Subcutaneous adipose tissue (tissue), 4 donors: ENCODE data around the gene CCDC88A. TPM values are rescaled to one million over a fixed set of nuclear protein-coding genes. Genes with fewer than 3 reads are reported as not detected.

Source experiments
- total RNA-seq, 4 donors: library from RNA; depleted of rRNA; stranded (reverse); fragments of >200 nt; gene quantifications; one replicate each; pipeline ENCODE4 v1.1.0, GENCODE V29; 2016
- TF ChIP-seq, protein P1 (sequence below): fragments of 450-650 bp; IDR thresholded peaks from one replicate; pipeline ENCODE4 v1.5.1; 2016; ENCODE audit warnings: low read depth, mild to moderate bottlenecking, control low read depth, antibody characterized with exemption, moderate library complexity

The CCDC88A gene
- total RNA-seq, 4 donors from 2014 or later = 55.2 to 269 (median 76.6) TPM

DNA sequence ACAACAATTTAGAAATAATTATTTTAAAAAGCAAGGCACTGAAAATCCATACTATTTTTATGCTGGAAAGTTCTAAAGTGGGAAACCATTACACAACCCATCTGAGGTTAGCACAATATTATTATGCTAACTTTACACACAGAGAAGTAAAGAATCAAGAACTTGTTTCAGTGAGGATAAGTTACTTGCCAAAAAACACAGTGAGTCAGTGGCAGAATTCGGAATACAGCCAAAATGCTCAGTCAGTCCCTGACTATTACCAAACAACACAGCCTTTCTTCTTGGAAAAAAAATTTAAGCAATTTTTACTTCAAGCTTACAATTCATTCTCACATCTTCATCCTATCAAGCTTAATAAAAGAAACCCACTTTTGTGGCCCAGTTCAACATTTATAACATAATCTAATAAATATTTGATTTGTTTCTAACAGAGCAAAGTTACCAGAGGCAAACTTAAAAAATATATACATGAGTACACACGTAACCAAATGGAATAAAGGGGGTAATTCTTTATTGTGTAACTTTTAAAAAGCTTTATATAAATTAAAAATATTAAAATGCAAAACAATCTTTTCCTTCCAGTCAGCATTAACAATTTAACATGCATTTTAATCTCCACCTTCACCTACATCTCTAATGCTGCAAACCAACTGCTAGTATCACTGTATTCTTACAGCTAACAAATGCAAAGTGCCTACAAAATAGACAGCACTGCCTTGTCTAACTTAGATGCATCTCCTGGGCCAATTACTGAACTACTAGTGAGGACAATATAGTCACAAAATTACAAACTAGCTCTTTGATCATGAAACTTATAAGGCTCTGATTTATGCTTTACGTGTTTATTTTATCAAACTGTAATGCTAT lies 55.2 kb downstream of the CCDC88A start:
- TF ChIP-seq, protein P1, sequence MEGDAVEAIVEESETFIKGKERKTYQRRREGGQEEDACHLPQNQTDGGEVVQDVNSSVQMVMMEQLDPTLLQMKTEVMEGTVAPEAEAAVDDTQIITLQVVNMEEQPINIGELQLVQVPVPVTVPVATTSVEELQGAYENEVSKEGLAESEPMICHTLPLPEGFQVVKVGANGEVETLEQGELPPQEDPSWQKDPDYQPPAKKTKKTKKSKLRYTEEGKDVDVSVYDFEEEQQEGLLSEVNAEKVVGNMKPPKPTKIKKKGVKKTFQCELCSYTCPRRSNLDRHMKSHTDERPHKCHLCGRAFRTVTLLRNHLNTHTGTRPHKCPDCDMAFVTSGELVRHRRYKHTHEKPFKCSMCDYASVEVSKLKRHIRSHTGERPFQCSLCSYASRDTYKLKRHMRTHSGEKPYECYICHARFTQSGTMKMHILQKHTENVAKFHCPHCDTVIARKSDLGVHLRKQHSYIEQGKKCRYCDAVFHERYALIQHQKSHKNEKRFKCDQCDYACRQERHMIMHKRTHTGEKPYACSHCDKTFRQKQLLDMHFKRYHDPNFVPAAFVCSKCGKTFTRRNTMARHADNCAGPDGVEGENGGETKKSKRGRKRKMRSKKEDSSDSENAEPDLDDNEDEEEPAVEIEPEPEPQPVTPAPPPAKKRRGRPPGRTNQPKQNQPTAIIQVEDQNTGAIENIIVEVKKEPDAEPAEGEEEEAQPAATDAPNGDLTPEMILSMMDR = no peak

DNA sequence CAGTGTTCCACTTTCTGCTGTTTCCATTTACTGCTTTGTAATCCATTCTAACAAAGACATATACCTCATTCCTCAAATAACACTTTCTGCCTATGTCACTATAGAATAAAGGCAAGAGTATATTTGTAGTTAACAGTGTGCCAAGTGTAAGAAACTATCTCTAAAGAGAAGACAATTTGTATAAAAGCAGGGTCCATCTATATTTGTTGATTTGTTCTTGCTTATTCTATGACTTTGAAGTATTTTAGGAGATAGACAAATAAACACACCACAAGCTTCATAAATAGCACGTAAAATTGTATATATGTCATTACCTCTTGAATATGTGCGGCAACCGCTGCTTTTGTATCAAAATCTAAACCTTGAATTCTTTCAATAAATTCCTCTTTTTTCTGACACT lies 56.0 kb downstream of the CCDC88A start:
- TF ChIP-seq, protein P1 = no peak

DNA sequence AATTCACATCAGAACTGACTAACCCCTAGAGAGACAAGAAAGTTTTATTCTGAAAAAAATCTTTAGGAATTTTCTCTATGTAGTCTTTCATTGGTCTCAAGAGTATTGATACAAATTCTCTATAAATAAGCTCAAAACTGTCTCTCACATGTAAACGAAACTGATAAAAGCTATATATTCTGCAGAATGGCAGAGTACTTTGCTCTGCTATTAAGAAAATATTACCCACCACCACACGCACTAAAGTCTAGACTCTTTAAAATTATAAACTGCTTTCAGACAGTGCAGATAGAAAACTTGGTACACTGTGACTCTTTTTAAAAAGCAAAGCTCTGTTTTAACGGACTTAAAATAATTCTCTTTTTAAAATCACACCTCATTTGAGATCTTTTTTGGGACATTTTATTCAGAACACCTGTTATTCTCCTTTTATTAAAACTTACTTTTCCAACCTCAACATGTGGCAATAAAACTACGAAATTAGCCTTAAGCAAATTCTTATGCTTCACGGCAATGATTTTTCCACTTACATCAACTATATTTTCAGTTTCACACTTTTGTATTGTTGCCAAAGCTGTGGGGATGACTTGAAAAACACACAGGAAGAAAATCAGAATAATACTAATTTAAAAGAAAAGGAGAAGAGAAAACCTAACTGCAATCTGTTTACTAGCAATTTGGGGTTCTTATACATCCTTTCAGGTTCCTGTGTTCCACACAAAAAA lies 58.0 kb downstream of the CCDC88A start:
- TF ChIP-seq, protein P1 = no peak

DNA sequence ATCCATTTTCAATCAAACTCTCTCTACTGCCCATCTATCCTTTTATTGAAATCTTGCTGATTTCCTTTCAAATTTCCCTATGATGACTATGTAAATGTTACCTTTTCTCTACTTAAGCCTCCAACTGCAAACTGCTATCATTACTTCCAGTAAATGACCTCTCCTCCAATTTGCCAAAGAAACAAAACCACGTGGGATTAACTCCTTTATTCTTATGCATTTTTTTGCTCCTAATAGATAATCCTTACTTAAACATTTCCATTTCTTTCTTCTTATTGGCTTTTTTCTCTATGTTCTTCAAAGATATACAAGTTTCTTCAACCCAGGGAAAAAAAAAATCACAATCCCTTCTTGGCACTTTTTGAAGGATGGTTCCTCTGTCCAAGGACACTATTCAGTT lies 61.2 kb downstream of the CCDC88A start:
- TF ChIP-seq, protein P1 = no peak

DNA sequence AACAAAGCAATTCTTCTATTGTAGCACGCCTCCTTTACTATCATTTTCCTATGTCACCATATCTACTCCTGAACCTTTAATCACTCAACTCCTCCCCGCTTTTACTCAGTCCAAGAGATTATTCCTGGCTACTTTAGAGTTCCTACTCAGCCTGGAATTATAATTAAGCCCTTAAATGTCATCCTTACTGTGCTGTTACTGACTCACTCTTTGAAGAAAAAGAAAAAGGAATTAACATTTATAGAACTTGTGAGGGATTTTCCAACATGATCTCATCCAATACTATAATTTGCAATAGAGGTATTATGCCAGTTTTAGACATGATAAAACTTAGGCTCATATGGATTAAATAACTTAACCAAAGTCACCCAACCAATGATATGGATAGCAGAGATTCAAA lies 61.7 kb downstream of the CCDC88A start:
- TF ChIP-seq, protein P1 = no peak

DNA sequence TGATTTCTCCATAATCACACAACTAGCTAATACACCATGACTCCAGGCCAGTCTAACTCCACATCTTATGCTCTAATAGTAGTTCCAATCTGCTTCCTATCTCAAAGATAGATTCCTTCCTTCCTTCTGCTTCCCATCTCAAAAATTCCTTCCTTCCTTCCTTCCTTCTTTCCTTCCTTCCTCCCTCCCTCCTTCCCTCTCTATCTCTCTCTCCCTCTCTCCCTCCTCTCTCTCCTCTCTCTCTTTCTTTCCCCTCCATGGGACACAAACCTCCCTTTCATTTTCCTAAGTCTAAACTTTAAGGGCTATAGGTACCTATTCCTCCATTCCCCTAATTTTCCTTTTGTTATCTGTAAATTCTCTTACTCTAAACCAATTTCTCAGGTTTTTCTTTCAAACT lies 62.5 kb downstream of the CCDC88A start:
- TF ChIP-seq, protein P1 = no peak

DNA sequence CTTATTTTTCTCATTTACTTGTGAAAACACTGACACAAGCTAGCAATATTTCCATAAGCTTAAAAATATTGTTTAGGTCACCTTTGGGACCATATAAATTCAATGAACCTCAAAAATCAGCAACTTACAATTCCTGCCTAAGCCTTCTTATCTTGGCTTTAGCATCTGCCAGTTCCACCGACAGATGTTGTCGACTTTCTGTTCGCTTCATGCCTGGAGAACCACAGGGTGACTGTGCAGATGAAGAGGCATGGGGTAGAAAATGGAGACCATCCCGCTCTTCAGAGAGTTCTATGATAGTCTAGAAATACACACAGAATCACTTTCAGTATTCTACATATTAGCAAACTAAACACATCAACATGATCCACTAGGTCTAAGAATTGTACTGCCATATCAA lies 64.2 kb downstream of the CCDC88A start:
- TF ChIP-seq, protein P1 = no peak
